WERI-Rb-1 (cell line): ENCODE data around the gene CCDC197.

Experiments
- DNase-seq: peaks from one replicate; pipeline ENCODE4 v3.0.0-alpha.2; 2020
- H3K27ac ChIP-seq: fragments of 250-450 bp; sonication (Bioruptor Pico); 2 replicates; pipeline ENCODE4 v1.5.1; 2020; ENCODE audit warnings: mild to moderate bottlenecking, moderate library complexity
- H3K27me3 ChIP-seq: fragments of 250-450 bp; sonication (Bioruptor Pico); 2 replicates; pipeline ENCODE4 v1.5.1; 2021; ENCODE audit warnings: mild to moderate bottlenecking, low read depth, moderate library complexity; ENCODE audit not compliant: insufficient read depth, severe bottlenecking
- H3K36me3 ChIP-seq: fragments of 250-450 bp; sonication (Bioruptor Pico); 2 replicates; pipeline ENCODE4 v1.5.1; 2020; ENCODE audit warnings: mild to moderate bottlenecking, moderate library complexity
- H3K4me3 ChIP-seq: 2 replicates; pipeline ENCODE4 v1.5.1; 2011; ENCODE audit warnings: low read depth, mild to moderate bottlenecking, control low read depth, low read length
- H3K9me3 ChIP-seq: fragments of 250-450 bp; sonication (Bioruptor Pico); 2 replicates; pipeline ENCODE4 v1.5.1; 2021; ENCODE audit warnings: mild to moderate bottlenecking, moderate library complexity; ENCODE audit not compliant: severe bottlenecking
- CTCF ChIP-seq: IDR thresholded peaks from 2 replicates; pipeline ENCODE4 v1.5.1; 2011; ENCODE audit warnings: low read depth, mild to moderate bottlenecking, control low read depth, inconsistent platforms, low read length

The CCDC197 gene

GRCh38 chr14:94026889-94027469 is 29.9 kb downstream of the CCDC197 start:
- Histone ChIP-seq H3K9me3 (no peaks in the 10 kb centered on the region), H3K27ac (no peak overlapping the region), H3K4me3 (peak overlapping the region; percentile 50), H3K27me3 (no peaks in the 10 kb centered on the region), H3K36me3 (no peaks in the 10 kb centered on the region)
- no peak for TF ChIP-seq CTCF
- DNase-seq: no peak

- no peak overlapping the region for H3K27ac ChIP-seq
- no peaks in the 10 kb centered on the region for H3K27me3 ChIP-seq
- no peak for DNase-seq
- no peaks in the 10 kb centered on the region for H3K36me3 ChIP-seq
- H3K4me3 ChIP-seq: no peak overlapping the region
- no peaks in the 10 kb centered on the region for H3K9me3 ChIP-seq
- no peak for TF ChIP-seq CTCF
Observed at GRCh38 chr14:94027566-94028449, 30.7 kb downstream of the CCDC197 start.

GRCh38 chr14:94028450-94028826 is 31.3 kb downstream of the CCDC197 start:
- no peaks in the 10 kb centered on the region for H3K9me3 ChIP-seq
- no peak for DNase-seq
- H3K27me3 ChIP-seq: no peaks in the 10 kb centered on the region
- no peak overlapping the region for H3K27ac ChIP-seq
- H3K4me3 ChIP-seq: no peak overlapping the region
- TF ChIP-seq CTCF: peak; percentile 17; the same call in 1 of the 2 replicates
- H3K36me3 ChIP-seq: no peaks in the 10 kb centered on the region

- no peak for DNase-seq
- no peaks in the 10 kb centered on the region for H3K9me3 ChIP-seq
- no peaks in the 10 kb centered on the region for H3K27me3 ChIP-seq
- no peak overlapping the region for H3K4me3 ChIP-seq
- H3K27ac ChIP-seq: no peak overlapping the region
- TF ChIP-seq CTCF: no peak
- no peaks in the 10 kb centered on the region for H3K36me3 ChIP-seq
Observed at GRCh38 chr14:94029265-94029664, 32.2 kb downstream of the CCDC197 start.

- no peak for DNase-seq
- H3K4me3 ChIP-seq: no peak overlapping the region
- no peaks in the 10 kb centered on the region for H3K27me3 ChIP-seq
- no peaks in the 10 kb centered on the region for H3K36me3 ChIP-seq
- no peak for TF ChIP-seq CTCF
- H3K27ac ChIP-seq: no peak overlapping the region
- H3K9me3 ChIP-seq: peaks cover 5% of the 10 kb centered on the region
Observed at GRCh38 chr14:94029671-94030203, 32.6 kb downstream of the CCDC197 start.
